Subcutaneous adipose tissue (tissue), 4 donors: ENCODE data around the gene FAM222A. TPM values are rescaled to one million over a fixed set of nuclear protein-coding genes. Genes with fewer than 3 reads are reported as not detected.

Source experiments
- total RNA-seq, 4 donors: library from RNA; depleted of rRNA; stranded (reverse); fragments of >200 nt; gene quantifications; one replicate each; pipeline ENCODE4 v1.1.0, GENCODE V29; 2016
- TF ChIP-seq, protein P1 (sequence below): fragments of 450-650 bp; IDR thresholded peaks from one replicate; pipeline ENCODE4 v1.5.1; 2016; ENCODE audit warnings: low read depth, mild to moderate bottlenecking, control low read depth, antibody characterized with exemption, moderate library complexity

Gene FAM222A
- total RNA-seq, 4 donors from 2014 or later, result 0.49 to 0.75 TPM; not detected in 2

DNA sequence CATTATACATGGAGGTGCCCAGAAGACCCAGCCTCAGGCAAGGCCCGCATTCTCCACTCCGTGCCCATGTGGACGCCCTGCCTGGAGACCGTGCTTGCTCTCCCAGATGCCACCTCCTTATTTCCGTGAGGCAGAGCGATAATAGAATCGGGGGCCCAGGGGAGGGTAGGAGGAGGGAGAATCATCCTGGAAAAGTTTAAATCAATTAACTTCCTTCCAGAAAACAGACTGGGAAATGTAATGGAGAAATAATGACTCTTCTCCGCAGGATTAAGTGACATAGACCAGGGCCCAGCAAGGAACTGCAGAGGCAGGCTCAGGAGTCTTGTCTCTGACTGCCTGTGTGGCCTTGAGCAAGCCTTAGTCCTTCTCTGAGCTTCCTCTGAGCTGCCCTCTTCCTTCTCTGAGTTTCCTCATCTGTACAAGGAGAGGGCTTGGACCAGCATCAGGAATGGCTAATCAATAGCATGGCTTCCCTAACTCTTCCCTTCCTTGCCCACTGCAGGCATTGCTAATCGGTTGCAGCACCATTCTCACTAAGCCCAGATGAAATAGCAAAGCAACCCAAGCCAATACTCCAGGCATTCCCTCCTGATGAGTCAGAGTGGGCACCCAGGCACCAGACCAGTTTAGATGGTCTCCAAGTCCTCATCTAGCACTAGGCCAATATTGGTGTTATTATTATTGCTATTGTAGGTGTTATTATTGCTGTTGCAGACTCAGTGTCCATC is 11.3 kb upstream of the FAM222A start:
- TF ChIP-seq, protein P1, sequence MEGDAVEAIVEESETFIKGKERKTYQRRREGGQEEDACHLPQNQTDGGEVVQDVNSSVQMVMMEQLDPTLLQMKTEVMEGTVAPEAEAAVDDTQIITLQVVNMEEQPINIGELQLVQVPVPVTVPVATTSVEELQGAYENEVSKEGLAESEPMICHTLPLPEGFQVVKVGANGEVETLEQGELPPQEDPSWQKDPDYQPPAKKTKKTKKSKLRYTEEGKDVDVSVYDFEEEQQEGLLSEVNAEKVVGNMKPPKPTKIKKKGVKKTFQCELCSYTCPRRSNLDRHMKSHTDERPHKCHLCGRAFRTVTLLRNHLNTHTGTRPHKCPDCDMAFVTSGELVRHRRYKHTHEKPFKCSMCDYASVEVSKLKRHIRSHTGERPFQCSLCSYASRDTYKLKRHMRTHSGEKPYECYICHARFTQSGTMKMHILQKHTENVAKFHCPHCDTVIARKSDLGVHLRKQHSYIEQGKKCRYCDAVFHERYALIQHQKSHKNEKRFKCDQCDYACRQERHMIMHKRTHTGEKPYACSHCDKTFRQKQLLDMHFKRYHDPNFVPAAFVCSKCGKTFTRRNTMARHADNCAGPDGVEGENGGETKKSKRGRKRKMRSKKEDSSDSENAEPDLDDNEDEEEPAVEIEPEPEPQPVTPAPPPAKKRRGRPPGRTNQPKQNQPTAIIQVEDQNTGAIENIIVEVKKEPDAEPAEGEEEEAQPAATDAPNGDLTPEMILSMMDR, result no peak

DNA sequence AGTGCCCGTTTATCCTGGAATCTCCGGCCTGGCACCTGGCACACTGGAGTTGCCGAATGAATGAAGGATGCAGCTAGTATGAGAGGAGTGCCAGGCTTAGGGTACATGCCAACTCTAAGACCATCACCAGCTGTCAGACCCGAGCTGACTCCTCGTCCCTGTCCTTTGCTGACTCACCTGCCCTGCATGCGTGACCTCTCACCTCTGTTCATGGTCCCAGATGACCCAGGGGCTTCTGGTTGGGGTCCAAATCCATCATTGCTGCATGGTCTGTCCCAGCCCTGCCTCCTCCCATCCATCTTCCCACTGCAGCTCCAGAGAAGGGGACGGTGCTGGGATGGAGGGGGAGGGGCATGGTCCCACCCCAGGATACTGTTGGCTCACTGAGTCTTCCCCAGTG is 9.9 kb upstream of the FAM222A start:
- TF ChIP-seq, protein P1, result no peak

DNA sequence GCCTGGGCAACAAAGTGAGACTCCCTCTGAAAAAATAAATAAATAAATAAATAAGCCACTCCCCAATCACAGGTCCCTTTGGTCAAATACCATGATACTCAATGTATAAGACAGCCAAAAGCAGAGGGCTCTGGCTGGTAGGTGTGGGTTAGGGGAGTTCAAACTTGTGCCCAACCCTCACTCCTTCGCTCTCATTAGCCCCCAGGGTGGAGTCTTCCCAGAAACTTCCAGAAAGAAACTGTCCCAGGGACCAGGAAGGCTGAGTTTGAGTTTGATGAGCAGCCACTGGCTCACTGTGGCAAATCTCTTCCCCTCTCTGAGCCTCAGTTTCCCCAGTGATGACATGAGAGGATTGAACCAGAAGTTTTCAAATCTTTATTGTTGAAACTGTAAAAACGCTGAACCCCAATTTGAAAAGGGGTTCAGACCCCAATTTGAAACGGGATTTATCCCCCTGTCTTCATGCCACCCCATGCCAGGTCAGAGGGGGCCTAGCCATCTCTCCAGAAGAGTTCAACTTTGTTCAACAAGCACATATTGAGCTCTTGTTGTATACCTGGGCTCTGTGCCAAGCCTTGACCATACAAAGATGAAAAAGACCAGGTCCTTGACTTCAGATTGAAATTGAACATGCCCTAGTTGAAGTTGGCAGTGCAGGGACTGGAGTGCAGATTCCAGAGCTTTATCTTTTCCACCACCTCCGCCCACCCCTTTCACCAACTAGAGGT is 9.1 kb upstream of the FAM222A start:
- TF ChIP-seq, protein P1, result no peak

DNA sequence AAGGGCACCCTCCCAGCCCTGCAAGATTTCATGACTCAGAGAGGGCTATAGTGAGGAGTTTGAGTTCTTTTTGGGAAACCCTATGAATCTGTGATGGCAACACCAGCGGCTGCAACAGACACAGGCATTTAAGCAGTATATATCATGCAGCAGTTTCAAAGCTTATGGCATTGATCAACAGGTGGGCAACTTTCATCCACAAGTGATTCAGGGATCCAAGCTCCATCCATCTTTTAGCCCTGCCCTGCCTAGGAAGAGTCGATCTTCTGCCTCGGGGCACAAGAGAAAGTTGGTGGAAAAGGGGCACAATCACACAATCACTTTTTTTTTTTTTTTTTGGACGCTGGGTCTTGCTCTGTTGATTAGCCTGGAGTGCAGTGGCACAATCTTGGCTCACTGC is 8.3 kb upstream of the FAM222A start:
- TF ChIP-seq, protein P1, result no peak

DNA sequence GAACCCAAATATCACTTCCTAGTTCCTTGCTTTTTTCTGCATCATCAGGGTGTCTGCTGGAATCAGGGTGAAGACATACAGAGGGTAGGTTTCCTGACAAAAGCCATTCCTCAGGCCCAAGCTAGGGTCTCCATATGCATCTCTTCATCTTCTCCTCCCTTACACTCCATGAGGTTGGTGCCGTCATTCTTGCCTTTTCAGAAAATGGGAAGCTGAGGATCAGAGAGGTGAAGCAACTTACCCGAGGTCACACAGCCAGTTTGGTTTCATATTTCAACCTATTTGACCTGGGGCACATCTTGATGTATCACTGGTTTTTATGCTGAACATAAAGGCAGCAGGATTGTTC is 7.3 kb upstream of the FAM222A start:
- TF ChIP-seq, protein P1, result no peak

DNA sequence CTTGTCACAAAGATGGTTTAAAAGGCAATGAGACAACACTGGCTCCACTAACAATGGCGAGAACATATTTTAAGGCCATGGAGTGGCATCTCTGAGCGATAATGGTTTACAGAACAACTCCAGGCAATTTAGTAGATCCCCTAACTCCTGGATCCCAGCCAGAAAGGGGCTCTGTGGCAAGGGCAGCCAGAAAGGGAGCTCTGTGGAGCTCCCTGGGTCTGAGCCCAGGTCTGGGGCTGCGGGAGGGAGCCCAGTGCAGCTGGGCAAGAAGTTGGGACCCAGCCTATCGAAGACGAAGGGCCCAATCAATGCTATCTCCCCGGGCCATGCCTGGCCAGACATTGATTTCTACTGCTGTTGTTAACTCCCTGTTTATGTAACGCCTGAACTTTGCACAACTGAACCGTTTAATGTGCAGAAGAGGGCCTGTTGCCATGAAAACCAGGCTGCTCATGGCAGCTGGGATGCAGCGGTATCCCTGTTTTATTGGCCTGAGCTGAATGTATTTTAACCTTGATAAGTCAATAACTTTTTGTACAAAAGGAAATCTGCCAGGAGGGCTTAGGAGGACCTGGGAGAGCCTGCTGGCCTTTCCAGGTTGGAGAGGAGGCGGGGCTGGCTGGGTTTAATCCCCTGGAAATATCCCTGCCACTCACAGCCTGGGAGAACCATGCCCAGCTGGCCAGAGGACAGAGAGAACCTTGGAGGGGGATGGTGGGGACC is 6.7 kb upstream of the FAM222A start:
- TF ChIP-seq, protein P1, result no peak

DNA sequence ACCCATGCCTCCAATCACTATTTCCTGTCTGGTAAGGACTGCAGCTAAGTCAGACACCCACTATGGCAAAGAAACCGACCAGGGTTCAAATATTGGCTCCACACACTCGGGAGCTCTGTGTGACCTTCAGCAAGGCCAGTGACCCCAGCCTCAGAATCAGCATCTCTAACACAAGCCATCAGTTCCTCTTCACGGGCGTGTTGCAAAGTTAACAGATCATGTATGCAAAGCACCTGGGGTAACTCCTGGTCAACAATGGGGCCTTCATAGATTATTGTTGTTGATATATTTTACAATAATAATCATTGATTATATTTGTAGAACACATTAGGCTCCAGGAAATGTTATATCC is 6.2 kb upstream of the FAM222A start:
- TF ChIP-seq, protein P1, result no peak
